Glutamatergic neuron (in vitro differentiated cells): Measurements from ENCODE around the gene PTBP3. TPM values are rescaled to one million over a fixed set of nuclear protein-coding genes. Genes with fewer than 3 reads are reported as not detected.

Source experiments
- DNase-seq: peaks from one replicate; pipeline ENCODE4 v3.0.0; 2022
- H3K27ac Mint-ChIP-seq: one replicate; pipeline ENCODE4 v1.8.0; 2020; ENCODE audit warnings: mild to moderate bottlenecking, mixed read lengths, inconsistent platforms; ENCODE audit not compliant: unreplicated experiment
- H3K27me3 Mint-ChIP-seq: one replicate; pipeline ENCODE4 v1.8.0; 2020; ENCODE audit warnings: mild to moderate bottlenecking, moderate library complexity, mixed read lengths, inconsistent platforms; ENCODE audit not compliant: unreplicated experiment
- H3K36me3 Mint-ChIP-seq: one replicate; pipeline ENCODE4 v1.8.0; 2020; ENCODE audit warnings: mild to moderate bottlenecking, mixed read lengths, inconsistent platforms; ENCODE audit not compliant: unreplicated experiment
- H3K4me1 Mint-ChIP-seq: one replicate; pipeline ENCODE4 v1.8.0; 2020; ENCODE audit warnings: mild to moderate bottlenecking, low read depth, mixed read lengths, inconsistent platforms; ENCODE audit not compliant: unreplicated experiment
- H3K4me3 Mint-ChIP-seq: one replicate; pipeline ENCODE4 v1.8.0; 2020; ENCODE audit warnings: mild to moderate bottlenecking, mixed read lengths, inconsistent platforms; ENCODE audit not compliant: unreplicated experiment
- H3K9me3 Mint-ChIP-seq: one replicate; pipeline ENCODE4 v1.8.0; 2020; ENCODE audit warnings: mild to moderate bottlenecking, moderate library complexity, mixed read lengths, inconsistent platforms; ENCODE audit not compliant: unreplicated experiment
- long read RNA-seq: library from polyadenylated mRNA; unstranded; transcript quantifications from one replicate; pipeline ENCODE4 v2.0.0, GENCODE V29; 2020; ENCODE audit not compliant: unreplicated experiment
- total RNA-seq: library from RNA; stranded (reverse); fragmentation: NEBNext Ultra II Directional; extraction: Animal tissue kit (Norgen Biotek cat#: 25700); gene quantifications from one replicate; pipeline ENCODE4 v1.2.1, GENCODE V29; 2021; ENCODE audit not compliant: unreplicated experiment
- TF ChIP-seq, protein P1 (sequence below): fragments of 200-600 bp; sonication (generic); IDR thresholded peaks from one replicate; pipeline ENCODE4 v1.5.0; 2021; ENCODE audit not compliant: partially characterized antibody, unreplicated experiment

Gene PTBP3, protein sequence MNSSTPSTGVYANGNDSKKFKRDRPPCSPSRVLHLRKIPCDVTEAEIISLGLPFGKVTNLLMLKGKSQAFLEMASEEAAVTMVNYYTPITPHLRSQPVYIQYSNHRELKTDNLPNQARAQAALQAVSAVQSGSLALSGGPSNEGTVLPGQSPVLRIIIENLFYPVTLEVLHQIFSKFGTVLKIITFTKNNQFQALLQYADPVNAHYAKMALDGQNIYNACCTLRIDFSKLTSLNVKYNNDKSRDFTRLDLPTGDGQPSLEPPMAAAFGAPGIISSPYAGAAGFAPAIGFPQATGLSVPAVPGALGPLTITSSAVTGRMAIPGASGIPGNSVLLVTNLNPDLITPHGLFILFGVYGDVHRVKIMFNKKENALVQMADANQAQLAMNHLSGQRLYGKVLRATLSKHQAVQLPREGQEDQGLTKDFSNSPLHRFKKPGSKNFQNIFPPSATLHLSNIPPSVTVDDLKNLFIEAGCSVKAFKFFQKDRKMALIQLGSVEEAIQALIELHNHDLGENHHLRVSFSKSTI
- 48.6 TPM for total RNA-seq
- long read RNA-seq, full-length matches to known transcripts: 1 of 4 reads
- long read RNA-seq, partial matches to known transcripts: 1 of 4 reads
- long read RNA-seq, other reads (novel, unspliced or antisense): 2 of 4 reads

DNA sequence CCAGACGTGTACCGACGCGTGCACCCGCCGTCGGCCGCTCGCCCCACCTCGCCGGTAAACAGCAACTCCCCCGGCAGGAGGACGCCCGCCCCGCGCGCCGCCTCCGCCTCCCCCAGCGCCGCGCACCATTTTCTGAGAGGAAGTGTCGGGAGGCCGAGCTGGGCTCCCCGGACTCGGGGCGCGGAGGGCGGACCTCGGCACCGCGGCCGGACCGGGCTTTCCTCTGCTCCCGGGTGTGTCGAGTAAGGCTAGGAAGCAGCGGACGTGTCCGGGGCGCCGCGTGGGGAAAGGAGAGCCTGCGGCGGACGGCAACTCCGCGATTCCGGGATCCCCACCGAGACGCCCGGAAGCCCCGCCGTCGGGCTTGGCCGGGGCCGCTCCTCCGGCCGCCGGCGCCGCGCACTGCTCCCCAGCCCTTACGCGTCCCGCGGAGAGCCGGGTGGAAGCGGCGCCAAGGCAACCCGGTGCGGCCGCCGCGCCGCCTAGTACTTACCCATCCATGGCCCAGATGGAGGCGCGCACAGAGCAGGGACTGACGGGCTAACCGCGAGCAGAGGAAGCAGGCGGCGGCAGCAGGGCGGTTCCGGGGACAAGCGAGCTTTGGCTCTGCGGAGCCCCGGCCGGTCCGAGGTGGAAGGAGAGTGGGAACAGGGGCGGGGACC lies at the start of gene PTBP3:
Gene PTBP3 (minus strand): TSS at position 643 of the 662 bp plus-strand sequence. CDS start 35,754 bp downstream, outside the sequence.
- Mint-ChIP-seq H3K9me3 (peaks cover 6% of the 10 kb centered on the region), H3K4me3 (peak within 1 kb of the TSS; percentile 96), H3K27ac (peak within 1 kb of the TSS; percentile 93), H3K4me1 (peaks cover 6% of the 10 kb centered on the region), H3K36me3 (no peaks in the 10 kb centered on the region), H3K27me3 (peaks cover 4% of the 10 kb centered on the region)
- TF ChIP-seq, protein P1, sequence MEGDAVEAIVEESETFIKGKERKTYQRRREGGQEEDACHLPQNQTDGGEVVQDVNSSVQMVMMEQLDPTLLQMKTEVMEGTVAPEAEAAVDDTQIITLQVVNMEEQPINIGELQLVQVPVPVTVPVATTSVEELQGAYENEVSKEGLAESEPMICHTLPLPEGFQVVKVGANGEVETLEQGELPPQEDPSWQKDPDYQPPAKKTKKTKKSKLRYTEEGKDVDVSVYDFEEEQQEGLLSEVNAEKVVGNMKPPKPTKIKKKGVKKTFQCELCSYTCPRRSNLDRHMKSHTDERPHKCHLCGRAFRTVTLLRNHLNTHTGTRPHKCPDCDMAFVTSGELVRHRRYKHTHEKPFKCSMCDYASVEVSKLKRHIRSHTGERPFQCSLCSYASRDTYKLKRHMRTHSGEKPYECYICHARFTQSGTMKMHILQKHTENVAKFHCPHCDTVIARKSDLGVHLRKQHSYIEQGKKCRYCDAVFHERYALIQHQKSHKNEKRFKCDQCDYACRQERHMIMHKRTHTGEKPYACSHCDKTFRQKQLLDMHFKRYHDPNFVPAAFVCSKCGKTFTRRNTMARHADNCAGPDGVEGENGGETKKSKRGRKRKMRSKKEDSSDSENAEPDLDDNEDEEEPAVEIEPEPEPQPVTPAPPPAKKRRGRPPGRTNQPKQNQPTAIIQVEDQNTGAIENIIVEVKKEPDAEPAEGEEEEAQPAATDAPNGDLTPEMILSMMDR: no peak
- peak; percentile 81 for DNase-seq

DNA sequence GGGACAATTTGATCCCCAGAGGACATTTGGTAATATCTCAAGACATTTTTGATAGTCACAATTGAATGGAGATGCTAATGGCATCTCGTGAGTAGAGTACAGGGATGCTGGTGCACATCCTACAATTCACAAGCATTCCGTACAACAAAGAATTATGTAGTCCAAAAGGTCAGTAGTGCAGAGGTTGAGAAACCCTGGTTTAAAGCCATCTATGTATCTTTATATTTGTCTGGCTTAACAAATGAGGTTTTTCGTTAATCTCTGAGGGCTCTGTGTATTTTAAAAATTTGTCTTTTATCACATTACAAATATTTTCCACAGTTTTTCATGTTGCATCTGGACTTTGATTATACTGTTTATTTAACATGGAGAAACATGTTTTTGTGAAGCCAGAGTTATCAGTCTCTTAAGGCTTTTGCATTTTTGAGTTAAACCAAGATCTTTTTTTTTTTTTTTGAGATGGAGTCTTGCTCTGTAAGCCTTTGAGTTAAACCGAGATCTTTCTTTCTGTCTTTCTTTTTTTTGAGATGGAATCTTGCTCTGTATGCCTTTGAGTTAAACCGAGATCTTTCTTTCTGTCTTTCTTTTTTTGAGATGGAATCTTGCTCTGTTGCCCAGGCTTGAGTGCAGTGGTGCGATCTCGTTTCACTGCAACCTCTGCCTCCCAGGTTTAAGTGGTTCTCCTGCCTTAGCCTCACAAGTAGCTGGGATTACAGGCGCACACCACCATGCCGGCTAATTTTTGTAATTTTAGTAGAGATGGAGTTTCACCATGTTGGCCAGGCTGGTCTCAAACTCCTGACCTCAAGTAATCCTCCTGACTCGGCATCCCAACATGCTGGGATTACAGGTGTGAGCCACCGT lies 49.3 kb upstream of the PTBP3 start:
- DNase-seq: no peak
- Mint-ChIP-seq H3K9me3 (peaks cover 5% of the 10 kb centered on the region), H3K36me3 (no peaks in the 10 kb centered on the region), H3K27me3 (no peaks in the 10 kb centered on the region), H3K27ac (no peak overlapping the region), H3K4me3 (no peak overlapping the region), H3K4me1 (peaks cover 3% of the 10 kb centered on the region)
- TF ChIP-seq, protein P1: no peak

DNA sequence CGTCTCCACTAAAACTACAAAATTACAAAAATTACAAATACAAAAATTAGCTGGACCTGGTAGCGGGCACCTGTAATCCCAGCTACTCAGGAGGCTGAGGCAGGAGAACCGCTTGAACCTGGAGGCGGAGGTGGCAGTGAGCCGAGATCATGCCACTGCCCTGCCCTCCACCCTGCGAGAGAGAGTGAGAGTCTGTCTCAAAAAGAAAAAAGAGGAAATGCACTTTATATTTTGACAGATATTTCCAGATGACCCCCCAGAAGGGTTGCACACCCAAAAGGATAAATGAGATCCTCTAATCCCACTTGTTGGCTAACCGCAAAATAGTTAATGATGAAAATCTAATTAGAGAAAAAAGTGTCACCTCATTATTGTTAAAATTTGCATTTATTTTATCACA lies 48.6 kb upstream of the PTBP3 start:
- TF ChIP-seq, protein P1: no peak
- H3K4me3 Mint-ChIP-seq: no peak overlapping the region
- no peaks in the 10 kb centered on the region for H3K27me3 Mint-ChIP-seq
- peaks cover 5% of the 10 kb centered on the region for H3K9me3 Mint-ChIP-seq
- no peaks in the 10 kb centered on the region for H3K36me3 Mint-ChIP-seq
- peaks cover 3% of the 10 kb centered on the region for H3K4me1 Mint-ChIP-seq
- H3K27ac Mint-ChIP-seq: no peak overlapping the region
- no peak for DNase-seq

DNA sequence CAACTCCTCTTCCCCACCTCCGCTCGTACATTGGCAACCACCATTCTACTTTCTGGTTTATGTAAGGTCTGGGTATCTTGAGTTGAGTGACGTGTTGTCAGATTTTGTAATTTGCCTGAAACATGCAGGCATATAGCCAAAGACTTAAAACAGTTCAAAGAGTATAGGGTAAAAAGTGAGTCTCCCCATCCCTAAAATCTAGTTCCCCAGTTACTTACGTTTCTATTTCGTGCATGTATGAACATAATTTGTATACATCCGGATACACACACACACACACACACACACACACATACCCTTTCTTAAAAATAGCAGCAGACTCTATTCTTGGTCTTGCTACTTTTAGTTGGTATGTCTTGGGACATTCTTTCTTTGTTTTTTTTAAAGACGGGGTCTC lies 47.4 kb upstream of the PTBP3 start:
- Mint-ChIP-seq H3K27me3 (no peaks in the 10 kb centered on the region), H3K27ac (no peak overlapping the region), H3K36me3 (no peaks in the 10 kb centered on the region), H3K9me3 (peaks cover 5% of the 10 kb centered on the region), H3K4me1 (peaks cover 3% of the 10 kb centered on the region), H3K4me3 (peak overlapping the region; percentile 87)
- no peak for DNase-seq
- TF ChIP-seq, protein P1: no peak
